ENCODE measurements around the gene LRMDA. TPM values are rescaled to one million over a fixed set of nuclear protein-coding genes. Genes with fewer than 3 reads are reported as not detected.

The LRMDA gene
- total and polyA plus RNA-seq, 2 of the 8 experiments (the other 6 are each of a cell fraction or from before 2014, with no cell fraction given), result 0.86 to 2.8 TPM

GRCh38 chr10:75688506-75689300, 257.3 kb downstream of the LRMDA start:
- ChIA-PET CTCF (ENCODE audit: partially characterized antibody) (no interaction called here), POLR2A (ENCODE audit: partially characterized antibody) (no interaction called here)
- Histone ChIP-seq H3K4me1 (replicated peaks in 1 of 4; ENCODE audit: control insufficient read depth in 3 of 4, insufficient read depth in 4 of 4, low read length in 3 of 4) (peaks cover 0 to 4% (median 0%) of the 10 kb centered on the region in 4 experiments; a peak in 1 of 7 replicates), H3K14ac (ENCODE audit: insufficient read length) (no peak overlapping the region), H3K23me2 (ENCODE audit: low read depth, low read length) (no peaks in the 10 kb centered on the region), H3K4ac (replicated peaks; ENCODE audit: insufficient read length, low read depth, low read length) (no peak overlapping the region), H3K27ac (ENCODE audit: low read depth, low read length) (no peak overlapping the region), H3K9ac (replicated peaks in 1 of 4; ENCODE audit: extremely low read depth in 1 of 4, low read depth in 3 of 4, low read length in 3 of 4) (no peak overlapping the region), H3K4me2 (ENCODE audit: insufficient read depth in 1 of 2, low read depth in 2 of 2, low read length in 2 of 2) (no peak overlapping the region), H3K9me3 (ENCODE audit: insufficient read depth in 2 of 2, low read depth in 1 of 2, low read length in 1 of 2) (no peaks in the 10 kb centered on the region), H2AFZ (ENCODE audit: low read length) (no peak overlapping the region), H2BK12ac (ENCODE audit: low read depth, low read length) (no peak overlapping the region), H2BK20ac (ENCODE audit: low read length) (no peak overlapping the region), H3K79me1 (ENCODE audit: low read depth, low read length) (no peaks in the 10 kb centered on the region), H3K23ac (ENCODE audit: insufficient read length) (no peak overlapping the region), H4K8ac (ENCODE audit: extremely low read depth, insufficient read depth, low read length) (no peak overlapping the region), H2AK5ac (ENCODE audit: low read depth, low read length) (no peak overlapping the region), H4K5ac (ENCODE audit: insufficient read length, low read depth, low read length) (no peak overlapping the region), H2BK5ac (ENCODE audit: low read depth, low read length) (no peak overlapping the region), H3K18ac (ENCODE audit: extremely low read depth, low read length) (no peak overlapping the region), H3K56ac (replicated peaks; ENCODE audit: insufficient read length, low read depth, low read length) (no peak overlapping the region), H3K4me3 (ENCODE audit: extremely low read depth in 1 of 4, insufficient read depth in 2 of 4, low read depth in 3 of 4, low read length in 4 of 4) (no peak overlapping the region), H2BK120ac (replicated peaks; ENCODE audit: low read depth, low read length) (no peak overlapping the region), H3K27me3 (replicated peaks in 1 of 4; ENCODE audit: control insufficient read depth in 3 of 4, extremely low read depth in 1 of 4, insufficient read depth in 3 of 4, low read length in 3 of 4) (no peaks in the 10 kb centered on the region), H4K91ac (replicated peaks; ENCODE audit: insufficient read length, low read length) (no peak overlapping the region), H3K79me2 (ENCODE audit: control insufficient read depth in 1 of 2, insufficient read depth in 2 of 2, low read length in 2 of 2) (no peaks in the 10 kb centered on the region), H4K20me1 (replicated peaks in 1 of 2; ENCODE audit: control insufficient read depth in 1 of 2, insufficient read depth in 2 of 2, low read length in 2 of 2) (no peaks in the 10 kb centered on the region), H3K36me3 (ENCODE audit: control insufficient read depth in 2 of 4, insufficient read depth in 4 of 4, low read length in 3 of 4) (no peaks in the 10 kb centered on the region), H2BK15ac (ENCODE audit: low read length) (no peak overlapping the region)
- WGBS, 2 experiments (ENCODE audit: extremely low coverage in 1 of 2, insufficient coverage in 1 of 2, insufficient read length in 1 of 2, insufficient replicate concordance in 2 of 2, low coverage in 1 of 2, low lambda C conversion rate in 2 of 2, missing lambda C conversion rate in 1 of 2), result 88% methylated on average over 5 of the region's 5 CpGs; no CpG with 5 or more reads in 1 of the 2 experiments
- DNase-seq (ENCODE audit: low read depth in 1 of 2, low spot score in 2 of 2) (no peak), FAIRE-seq (no peak)
- TF ChIP-seq POLR2A (IDR thresholded peaks at IDR 0.05; ENCODE audit: control extremely low read depth in 1 of 2, low read depth in 2 of 2, low read length in 2 of 2) (no peak), CHD1 (IDR thresholded peaks at IDR 0.05; ENCODE audit: low read depth, low read length) (no peak), E2F6 (IDR thresholded peaks at IDR 0.05) (no peak), ATF3 (IDR thresholded peaks at IDR 0.05; ENCODE audit: insufficient read depth, low read depth, low read length) (no peak), NANOG (IDR thresholded peaks at IDR 0.05; ENCODE audit: insufficient read depth, low read depth, low read length, poor library complexity, severe bottlenecking) (no peak), YY1 (IDR thresholded peaks at IDR 0.05; ENCODE audit: low read depth, low read length) (no peak), CREB1 (IDR thresholded peaks at IDR 0.05) (no peak), MAX (IDR thresholded peaks at IDR 0.05) (no peak), MAFK (IDR thresholded peaks at IDR 0.05; ENCODE audit: low read depth, low read length) (no peak), SRF (IDR thresholded peaks at IDR 0.05; ENCODE audit: low read depth, low read length) (no peak), EGR1 (IDR thresholded peaks at IDR 0.05; ENCODE audit: borderline replicate concordance, low read depth, low read length) (no peak), SP4 (IDR thresholded peaks at IDR 0.05; ENCODE audit: low read length) (no peak), TBP (IDR thresholded peaks at IDR 0.05; ENCODE audit: low read depth, low read length) (no peak)
